BE2C (cell line): ENCODE data around the gene SAA4.
A peak's percentile ranks its signal among the peaks of the same experiment; 100 is the strongest.
"Not testable (repeated sequence)": the region's sequence is repeated elsewhere in the genome, so short reads cannot be mapped to it uniquely, and the experiment has no call there.

Experiments used
- DNase-seq: peaks from one replicate; pipeline ENCODE4 v3.0.0-alpha.2; 2020
- H3K27me3 ChIP-seq: fragments of 250-450 bp; sonication (Bioruptor Pico); 2 replicates; pipeline ENCODE4 v1.5.1; 2020; ENCODE audit warnings: mild to moderate bottlenecking
- H3K36me3 ChIP-seq: fragments of 250-450 bp; sonication (Bioruptor Pico); 2 replicates; pipeline ENCODE4 v1.5.1; 2020; ENCODE audit warnings: mild to moderate bottlenecking
- H3K4me1 ChIP-seq: fragments of 250-450 bp; sonication (Bioruptor Pico); 2 replicates; pipeline ENCODE4 v1.5.1; 2020
- H3K4me3 ChIP-seq: 2 replicates; pipeline ENCODE4 v1.5.1; 2011; ENCODE audit warnings: low read depth, low read length
- H3K9me3 ChIP-seq: fragments of 250-450 bp; sonication (Bioruptor Pico); 2 replicates; pipeline ENCODE4 v1.5.1; 2020
- CTCF ChIP-seq: IDR thresholded peaks from 2 replicates; pipeline ENCODE4 v1.5.1; 2012; ENCODE audit warnings: mild to moderate bottlenecking, low read depth, low read length

Gene SAA4

GRCh38 chr11:18203723-18204122, 32.9 kb downstream of the SAA4 start:
- Histone ChIP-seq H3K4me3 (no peak overlapping the region), H3K27me3 (no peaks in the 10 kb centered on the region), H3K4me1 (no peaks in the 10 kb centered on the region), H3K36me3 (no peaks in the 10 kb centered on the region), H3K9me3 (no peaks in the 10 kb centered on the region)
- peak; percentile 16 for DNase-seq
- peak; percentile 49 for TF ChIP-seq CTCF

- not testable (repeated sequence) for H3K4me1 ChIP-seq, H3K36me3 ChIP-seq, DNase-seq, H3K9me3 ChIP-seq, H3K4me3 ChIP-seq, H3K27me3 ChIP-seq
These were observed 38.9 kb downstream of the SAA4 start for GRCh38 chr11:18197738-18198137.

GRCh38 chr11:18196532-18196931, 40.1 kb downstream of the SAA4 start:
- Histone ChIP-seq H3K27me3 (no peaks in the 10 kb centered on the region), H3K36me3 (no peaks in the 10 kb centered on the region), H3K4me1 (no peaks in the 10 kb centered on the region), H3K9me3 (no peaks in the 10 kb centered on the region), H3K4me3 (no peak overlapping the region)
- TF ChIP-seq CTCF = no peak
- no peak for DNase-seq

- Histone ChIP-seq H3K36me3 (no peaks in the 10 kb centered on the region), H3K9me3 (no peaks in the 10 kb centered on the region), H3K27me3 (no peaks in the 10 kb centered on the region), H3K4me1 (no peaks in the 10 kb centered on the region), H3K4me3 (no peak overlapping the region)
- no peak for TF ChIP-seq CTCF
- DNase-seq = no peak
These were observed 43.6 kb downstream of the SAA4 start for GRCh38 chr11:18193010-18193409.

GRCh38 chr11:18191376-18191775, 45.2 kb downstream of the SAA4 start:
- no peaks in the 10 kb centered on the region for H3K4me1 ChIP-seq
- no peak overlapping the region for H3K4me3 ChIP-seq
- H3K36me3 ChIP-seq = no peaks in the 10 kb centered on the region
- no peak for TF ChIP-seq CTCF
- H3K27me3 ChIP-seq = no peaks in the 10 kb centered on the region
- H3K9me3 ChIP-seq = no peaks in the 10 kb centered on the region
- no peak for DNase-seq

GRCh38 chr11:18189476-18190245, 46.9 kb downstream of the SAA4 start:
- H3K9me3 ChIP-seq, H3K27me3 ChIP-seq, H3K36me3 ChIP-seq, H3K4me3 ChIP-seq, H3K4me1 ChIP-seq, DNase-seq: not testable (repeated sequence)

- no peak for DNase-seq
- no peak for TF ChIP-seq CTCF
- Histone ChIP-seq H3K27me3 (no peaks in the 10 kb centered on the region), H3K4me3 (no peak overlapping the region), H3K9me3 (no peaks in the 10 kb centered on the region), H3K4me1 (no peaks in the 10 kb centered on the region), H3K36me3 (no peaks in the 10 kb centered on the region)
These were observed 47.8 kb downstream of the SAA4 start for GRCh38 chr11:18188796-18189195.
